K562 (cell line): ENCODE results near the gene ARHGEF33. TPM values are rescaled to one million over a fixed set of nuclear protein-coding genes. Genes with fewer than 3 reads are reported as not detected.

Source experiments
- ATAC-seq: fragments of 200-7000 bp; cut with Tn5 transposase; 3 replicates; pipeline ENCODE4 v1.9.1; 2020; ENCODE audit warnings: moderate library complexity
- BruUV-seq: library from RNA; stranded (reverse); fragments of 400-500 nt; replicated peaks from 2 replicates; lab custom pipeline; 2021; lab: Mats Ljungman, UMichigan
- CTCF ChIA-PET: fragments of 300-600 bp; formaldehyde crosslinking; extraction: SDS; loops from one replicate; lab custom pipeline; 2021; ENCODE audit warnings: low intra/inter-chr PET ratio; lab: Yijun Ruan, JAX
- POLR2A ChIA-PET: fragments of 300-600, 350-650 bp; sonication (Branson Sonifier 250); formaldehyde crosslinking; extraction: SDS; loops from one replicate; lab custom pipeline; 2021; ENCODE audit warnings: antibody characterized with exemption, inconsistent platforms; lab: Yijun Ruan, JAX
- DNase-seq, 4 experiments: peaks; one replicate each; pipeline versions ENCODE4 v3.0.0 to v3.0.0-alpha.2; 2011 to 2018; ENCODE audit warnings: low spot score in 3 of 4, mixed read lengths in 3 of 4; ENCODE audit errors: extremely low read depth in 1 of 4
- FAIRE-seq: peaks from 2 replicates; lab custom pipeline; 2011; peaks lifted over from hg19 to GRCh38; lab: Jason Lieb, UNC
- H2AFZ ChIP-seq: 2 replicates; pipeline ENCODE4 v1.6.0; 2011; ENCODE audit warnings: low read depth, low read length, control low read depth, inconsistent platforms
- H3K27ac ChIP-seq: fragments of 200-600 bp; 3 replicates; pipeline ENCODE4 v1.8.0; 2011; ENCODE audit warnings: low read depth, mild to moderate bottlenecking, control low read depth, inconsistent platforms, low read length, moderate library complexity, mixed read lengths; ENCODE audit errors: extremely low read depth
- H3K27me3 ChIP-seq, 2 experiments: fragments of 300-600 bp in 1 of 2; 2 replicates in 1 of 2; 3 replicates in 1 of 2; pipeline versions ENCODE4 v1.6.0 to v1.8.0; 2011; ENCODE audit warnings: inconsistent platforms in 2 of 2, low read length in 2 of 2, mild to moderate bottlenecking in 1 of 2, mixed read lengths in 1 of 2, moderate library complexity in 1 of 2; ENCODE audit not compliant: control insufficient read depth in 2 of 2, insufficient read depth in 2 of 2
- H3K36me3 ChIP-seq: fragments of 300-600 bp; 3 replicates; pipeline ENCODE4 v1.8.0; 2011; ENCODE audit warnings: mild to moderate bottlenecking, low read length, inconsistent platforms; ENCODE audit not compliant: control insufficient read depth, insufficient read depth
- H3K4me1 ChIP-seq, 2 experiments: fragments of 200-600 bp in 1 of 2; replicated peaks in 1 of 2; 2 replicates in 1 of 2; 3 replicates in 1 of 2; pipeline versions ENCODE4 v1.5.1 to v1.8.0; 2011; ENCODE audit warnings: inconsistent platforms in 2 of 2, low read length in 2 of 2, mild to moderate bottlenecking in 1 of 2, mixed read lengths in 1 of 2, moderate library complexity in 1 of 2; ENCODE audit not compliant: control insufficient read depth in 2 of 2, insufficient read depth in 2 of 2
- H3K4me2 ChIP-seq: 2 replicates; pipeline ENCODE4 v1.6.1; 2011; ENCODE audit warnings: low read length, control low read depth, inconsistent platforms, mixed read lengths; ENCODE audit not compliant: insufficient read depth
- H3K4me3 ChIP-seq: fragments of 200-600 bp; sonication (generic), shearing (Covaris generic); 2 replicates; pipeline ENCODE4 v1.5.1; 2016; ENCODE audit warnings: control low read depth, inconsistent platforms
- H3K79me2 ChIP-seq: fragments of 200-600 bp; 3 replicates; pipeline ENCODE4 v1.8.0; 2011; ENCODE audit warnings: low read length, inconsistent platforms; ENCODE audit not compliant: control insufficient read depth, insufficient read depth
- H3K9ac ChIP-seq, 2 experiments: 2 replicates each; pipeline versions ENCODE4 v1.6.0 to v1.6.1; 2011; ENCODE audit warnings: low read depth in 2 of 2, low read length in 2 of 2, control low read depth in 1 of 2, inconsistent platforms in 1 of 2, mild to moderate bottlenecking in 1 of 2, mixed read lengths in 1 of 2; ENCODE audit not compliant: insufficient read depth in 1 of 2
- H3K9me1 ChIP-seq: one replicate; pipeline ENCODE4 v1.6.0; 2011; ENCODE audit warnings: inconsistent platforms, mild to moderate bottlenecking, low read length, moderate library complexity; ENCODE audit not compliant: control insufficient read depth, insufficient read depth
- H3K9me3 ChIP-seq: replicated peaks from 2 replicates; pipeline ENCODE4 v1.5.1; 2011; ENCODE audit warnings: low read depth, low read length, inconsistent platforms; ENCODE audit not compliant: control insufficient read depth, insufficient read depth
- H4K20me1 ChIP-seq: replicated peaks from 2 replicates; pipeline ENCODE4 v1.6.1; 2011; ENCODE audit warnings: low read length, inconsistent platforms, mixed read lengths; ENCODE audit not compliant: control insufficient read depth, insufficient read depth
- ARID2 ChIP-seq: fragments of 450-650 bp; IDR thresholded peaks from 2 replicates; pipeline ENCODE4 v1.6.1; 2017; ENCODE audit warnings: antibody characterized with exemption, mild to moderate bottlenecking
- ARNT ChIP-seq, 2 experiments: fragments of 450-650 bp; IDR thresholded peaks; 2 replicates each; pipeline ENCODE4 v1.6.1; 2016; ENCODE audit warnings: mild to moderate bottlenecking in 1 of 2
- ERF ChIP-seq: fragments of 450-650 bp; formaldehyde crosslinking; IDR thresholded peaks from 2 replicates; pipeline ENCODE4 v1.4.0; 2020; ENCODE audit warnings: mild to moderate bottlenecking, mixed read lengths
- LCOR ChIP-seq: sonication (generic); formaldehyde crosslinking; IDR thresholded peaks from 2 replicates; pipeline ENCODE4 v1.8.0; 2022; ENCODE audit warnings: mild to moderate bottlenecking, missing genetic modification reagents
- MAFG ChIP-seq: fragments of 450-650 bp; conservative IDR thresholded peaks from 2 replicates; pipeline ENCODE4 v1.6.1; 2016; ENCODE audit warnings: missing genetic modification characterization, missing compliant biosample characterization
- PTBP1 ChIP-seq: fragments of 200-400 bp; formaldehyde crosslinking; IDR thresholded peaks from 2 replicates; pipeline ENCODE4 v1.6.1; 2017; ENCODE audit warnings: low read depth, low read length
- SRSF7 ChIP-seq: fragments of 200-400 bp; formaldehyde crosslinking; optimal IDR thresholded peaks from 2 replicates; pipeline ENCODE3; 2017; ENCODE audit warnings: mild to moderate bottlenecking, low read depth, low read length
- SUPT5H ChIP-seq: fragments of 450-650 bp; IDR thresholded peaks from 2 replicates; pipeline ENCODE4 v1.6.1; 2016
- ZNF184 ChIP-seq: sonication (generic); formaldehyde crosslinking; IDR thresholded peaks from 2 replicates; pipeline ENCODE4 v1.5.0; 2020; ENCODE audit warnings: missing genetic modification reagents
- WGBS: fragments of 100-300 bp; shearing (Covaris generic); methylation state at CpG from one replicate; pipeline ENCODE4 v1.1.6; 2016; ENCODE audit warnings: low coverage, mixed read lengths; ENCODE audit not compliant: insufficient coverage; ENCODE audit errors: missing lambda C conversion rate; 5-methylcytosine and 5-hydroxymethylcytosine counted together
- in situ Hi-C: fragments of 300-500 bp; cut with MboI; formaldehyde crosslinking; loops from 4 replicates; pipeline ENCODE4 v1.15.0; 2018; ENCODE audit warnings: inconsistent platforms, mixed read lengths
- intact Hi-C: fragments of 100-400 bp; cut with micrococcal nuclease; formaldehyde crosslinking; loops from 2 replicates; pipeline ENCODE4 v1.14.2; 2022
- polyA plus RNA-seq, 8 experiments: library from polyadenylated mRNA; depleted of rRNA in 4 of 8; stranded (reverse) in 5 of 8; unstranded in 3 of 8; fragments of >200 nt; fragmentation: Nextera tagmentation in 2 of 8; fragmentation: Illumina TruSeq in 1 of 8; extraction: Ambion mirVana in 2 of 8; extraction: Trizol in 1 of 8; gene quantifications; 2 replicates each; pipeline versions ENCODE4 v1.2.1 to v1.2.3, GENCODE V29; 2011 to 2014; ENCODE audit warnings: inconsistent platforms in 1 of 8, missing spikeins in 1 of 8
- total RNA-seq, 7 experiments: library from RNA; depleted of rRNA in 6 of 7; stranded (reverse); fragments of >200 nt in 6 of 7; fragmentation: Illumina TruSeq in 2 of 7; extraction: Trizol in 2 of 7; gene quantifications; 2 replicates each; pipeline versions ENCODE4 v1.2.1 to v1.2.3, GENCODE V29; 2011 to 2021; ENCODE audit warnings: low replicate concordance in 1 of 7

Gene ARHGEF33
- total and polyA plus RNA-seq, 9 of the 15 experiments (the other 6 are each of a cell fraction or from before 2014, with no cell fraction given): 0.01 to 0.08 (median 0.03) TPM; not detected in 5

DNA sequence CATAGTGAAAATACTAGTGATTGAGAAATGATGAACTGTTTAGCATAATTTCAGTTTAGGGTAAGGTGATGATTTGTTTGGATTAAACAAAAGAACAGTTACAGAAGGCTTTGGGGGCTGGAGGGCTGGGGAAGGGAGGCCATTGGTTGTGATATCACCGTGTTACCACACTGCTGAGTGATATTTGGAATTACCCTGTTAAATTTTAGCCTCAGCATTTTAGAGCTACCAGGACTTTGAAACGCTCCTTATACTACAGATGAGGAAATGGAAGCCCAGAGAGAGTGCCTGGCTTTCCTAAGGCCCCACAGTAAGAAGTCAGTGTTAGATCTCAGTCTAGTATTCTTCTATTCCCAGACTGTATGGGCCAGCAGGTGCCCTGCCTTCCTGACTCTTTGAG is 15.6 kb downstream of the ARHGEF33 start (continued):
- no peak for TF ChIP-seq MAFG (tag)

DNA sequence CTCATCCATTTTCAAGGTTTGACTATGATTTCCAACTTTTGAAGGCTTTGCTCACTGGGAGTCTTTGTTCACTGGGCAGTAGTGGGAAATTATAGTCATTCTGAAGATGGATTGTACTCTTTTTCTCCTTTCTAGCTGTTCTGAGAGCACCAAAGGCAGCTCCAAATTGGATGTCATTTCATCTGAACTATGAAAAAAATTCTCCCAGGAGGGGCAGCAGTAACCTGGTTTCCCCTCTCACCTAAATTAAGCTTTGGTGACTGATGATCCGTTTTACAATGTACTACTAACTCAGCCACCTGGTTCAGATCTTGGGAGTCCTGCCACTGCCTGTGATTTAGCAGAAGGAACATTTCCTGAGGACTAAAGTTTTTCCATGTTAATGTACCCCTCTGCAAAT is 17.6 kb downstream of the ARHGEF33 start:
- FAIRE-seq (no peak), DNase-seq (no peak), ATAC-seq (no peak)
- 0% methylated on average over 1 of the region's 1 CpG for WGBS
- Histone ChIP-seq H3K4me1 (no peaks in the 10 kb centered on the region), H4K20me1 (no peaks in the 10 kb centered on the region), H3K4me2 (no peak overlapping the region), H3K4me3 (no peak overlapping the region), H3K9me3 (no peaks in the 10 kb centered on the region), H3K36me3 (no peaks in the 10 kb centered on the region), H3K79me2 (no peaks in the 10 kb centered on the region), H2AFZ (no peak overlapping the region), H3K9ac (no peak overlapping the region), H3K27ac (no peak overlapping the region), H3K27me3 (no peaks in the 10 kb centered on the region; a peak in 1 of 5 replicates), H3K9me1 (no peaks in the 10 kb centered on the region)
- TF ChIP-seq ARNT (IDR thresholded peaks at IDR 0.05): no peak
- no peak for TF ChIP-seq PTBP1
- TF ChIP-seq SUPT5H: no peak
- TF ChIP-seq ZNF184 (CRISPR knock-in tag): no peak
- TF ChIP-seq ERF (CRISPR knock-in tag): no peak
- TF ChIP-seq ARID2: no peak
- no peak for TF ChIP-seq SRSF7
- no peak for TF ChIP-seq LCOR (CRISPR knock-in tag)
- BruUV-seq: no TSS peak
- intact Hi-C loops (no loop called here), in situ Hi-C loops (no loop called here)
- ChIA-PET POLR2A (interaction anchor here (0.5 to 1.5 kb wide), 3 partner anchors 13 to 156 kb away, joined by 3 to 5 read pairs (median 3); partner anchors contain the start of gene SRSF7), CTCF (no interaction called here)
